DND-41 (cell line): ENCODE results near the gene NXNL1.

Experiments used
- EZH2 ChIP-seq: IDR thresholded peaks from 3 replicates; pipeline ENCODE4 v1.6.1; 2012; ENCODE audit warnings: borderline replicate concordance, low read depth, mild to moderate bottlenecking, moderate library complexity, low read length, inconsistent platforms; ENCODE audit not compliant: severe bottlenecking
- TF ChIP-seq, protein P1 (sequence below): IDR thresholded peaks from 2 replicates; pipeline ENCODE4 v1.5.1; 2012; ENCODE audit warnings: borderline replicate concordance, low read length, moderate library complexity, mild to moderate bottlenecking; ENCODE audit not compliant: poor library complexity, severe bottlenecking; ENCODE audit errors: extremely low read depth

GRCh38 chr19:17505223-17505622, 44.5 kb upstream of the NXNL1 start:
- TF ChIP-seq, protein P1, sequence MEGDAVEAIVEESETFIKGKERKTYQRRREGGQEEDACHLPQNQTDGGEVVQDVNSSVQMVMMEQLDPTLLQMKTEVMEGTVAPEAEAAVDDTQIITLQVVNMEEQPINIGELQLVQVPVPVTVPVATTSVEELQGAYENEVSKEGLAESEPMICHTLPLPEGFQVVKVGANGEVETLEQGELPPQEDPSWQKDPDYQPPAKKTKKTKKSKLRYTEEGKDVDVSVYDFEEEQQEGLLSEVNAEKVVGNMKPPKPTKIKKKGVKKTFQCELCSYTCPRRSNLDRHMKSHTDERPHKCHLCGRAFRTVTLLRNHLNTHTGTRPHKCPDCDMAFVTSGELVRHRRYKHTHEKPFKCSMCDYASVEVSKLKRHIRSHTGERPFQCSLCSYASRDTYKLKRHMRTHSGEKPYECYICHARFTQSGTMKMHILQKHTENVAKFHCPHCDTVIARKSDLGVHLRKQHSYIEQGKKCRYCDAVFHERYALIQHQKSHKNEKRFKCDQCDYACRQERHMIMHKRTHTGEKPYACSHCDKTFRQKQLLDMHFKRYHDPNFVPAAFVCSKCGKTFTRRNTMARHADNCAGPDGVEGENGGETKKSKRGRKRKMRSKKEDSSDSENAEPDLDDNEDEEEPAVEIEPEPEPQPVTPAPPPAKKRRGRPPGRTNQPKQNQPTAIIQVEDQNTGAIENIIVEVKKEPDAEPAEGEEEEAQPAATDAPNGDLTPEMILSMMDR = no peak
- TF ChIP-seq EZH2 = no peak
